WTC11 (cell line): ENCODE measurements around the gene TAC4. TPM values are rescaled to one million over a fixed set of nuclear protein-coding genes. Genes with fewer than 3 reads are reported as not detected.

ENCODE experiments used
- ATAC-seq: fragments of 200-7000 bp; cut with Tn5 transposase; 2 replicates; pipeline ENCODE4 v1.10.0; 2021; ENCODE audit warnings: mild to moderate bottlenecking, moderate library complexity
- CTCF ChIA-PET: fragments of 300-600 bp; sonication (Branson Sonifier 250); formaldehyde crosslinking; loops from one replicate; lab custom pipeline; 2021; ENCODE audit warnings: antibody characterized with exemption; lab: Charles Lee
- POLR2A ChIA-PET: fragments of 350-600 bp; sonication (Branson Sonifier 250); formaldehyde crosslinking; loops from one replicate; lab custom pipeline; 2021; ENCODE audit warnings: antibody characterized with exemption; lab: Charles Lee
- DNase-seq: peaks from one replicate; pipeline ENCODE4 v3.0.0; 2021; ENCODE audit warnings: low spot score
- H3K27ac Mint-ChIP-seq: 2 replicates; pipeline ENCODE4 v1.8.0; 2021; ENCODE audit warnings: mixed read lengths
- H3K27me3 Mint-ChIP-seq: 2 replicates; pipeline ENCODE4 v1.8.0; 2021; ENCODE audit warnings: low read depth, mild to moderate bottlenecking, moderate library complexity, mixed read lengths
- H3K36me3 Mint-ChIP-seq: 2 replicates; pipeline ENCODE4 v1.8.0; 2021; ENCODE audit warnings: mixed read lengths
- H3K4me1 Mint-ChIP-seq: 2 replicates; pipeline ENCODE4 v1.8.0; 2022; ENCODE audit warnings: mixed read lengths
- H3K4me3 Mint-ChIP-seq: 2 replicates; pipeline ENCODE4 v1.8.0; 2021; ENCODE audit warnings: mild to moderate bottlenecking, moderate library complexity, mixed read lengths
- H3K9me3 Mint-ChIP-seq: 2 replicates; pipeline ENCODE4 v1.8.0; 2021; ENCODE audit warnings: mixed read lengths
- AR ChIP-seq: fragments of 250-450 bp; sonication (Bioruptor Pico); IDR thresholded peaks from 2 replicates; pipeline ENCODE4 v1.9.0; 2021; ENCODE audit warnings: mild to moderate bottlenecking
- ATF6 ChIP-seq: sonication (generic); formaldehyde crosslinking; IDR thresholded peaks from 2 replicates; pipeline ENCODE4 v1.8.1; 2023; ENCODE audit warnings: mild to moderate bottlenecking, missing genetic modification reagents
- CREM ChIP-seq: sonication (generic); formaldehyde crosslinking; IDR thresholded peaks from 2 replicates; pipeline ENCODE4 v1.8.1; 2022; ENCODE audit warnings: mild to moderate bottlenecking, missing genetic modification reagents, moderate library complexity
- ELF4 ChIP-seq: sonication (generic); formaldehyde crosslinking; IDR thresholded peaks from 2 replicates; pipeline ENCODE4 v1.8.1; 2022; ENCODE audit warnings: low read depth, mild to moderate bottlenecking, moderate library complexity, missing genetic modification reagents
- EMX1 ChIP-seq: fragments of 250-450 bp; sonication (Bioruptor Pico); IDR thresholded peaks from 2 replicates; pipeline ENCODE4 v1.8.0; 2021; ENCODE audit warnings: mild to moderate bottlenecking
- FOXK1 ChIP-seq: sonication (generic); formaldehyde crosslinking; IDR thresholded peaks from 2 replicates; pipeline ENCODE4 v1.8.0; 2022; ENCODE audit warnings: mild to moderate bottlenecking, moderate library complexity, missing genetic modification reagents
- FOXP1 ChIP-seq: sonication (generic); formaldehyde crosslinking; IDR thresholded peaks from 2 replicates; pipeline ENCODE4 v1.8.0; 2022; ENCODE audit warnings: missing genetic modification reagents, mild to moderate bottlenecking, moderate library complexity, borderline replicate concordance
- GABPB1 ChIP-seq: sonication (generic); formaldehyde crosslinking; IDR thresholded peaks from 2 replicates; pipeline ENCODE4 v1.8.1; 2023; ENCODE audit warnings: mild to moderate bottlenecking, missing genetic modification reagents
- OVOL2 ChIP-seq: fragments of 250-450 bp; sonication (Bioruptor Pico); IDR thresholded peaks from 2 replicates; pipeline ENCODE4 v1.9.0; 2021; ENCODE audit warnings: mild to moderate bottlenecking, borderline replicate concordance
- RORB ChIP-seq: fragments of 250-450 bp; sonication (Bioruptor Pico); IDR thresholded peaks from 2 replicates; pipeline ENCODE4 v1.9.0; 2021; ENCODE audit warnings: mild to moderate bottlenecking
- SOX15 ChIP-seq: fragments of 250-450 bp; sonication (Bioruptor Pico); IDR thresholded peaks from 2 replicates; pipeline ENCODE4 v1.9.0; 2021; ENCODE audit warnings: mild to moderate bottlenecking
- TEAD1 ChIP-seq: sonication (generic); formaldehyde crosslinking; IDR thresholded peaks from 2 replicates; pipeline ENCODE4 v1.8.0; 2022; ENCODE audit warnings: mild to moderate bottlenecking, missing genetic modification reagents
- ZMAT4 ChIP-seq: fragments of 250-450 bp; sonication (Bioruptor Pico); IDR thresholded peaks from 2 replicates; pipeline ENCODE4 v1.9.0; 2021; ENCODE audit warnings: mild to moderate bottlenecking
- ZNF263 ChIP-seq: sonication (generic); formaldehyde crosslinking; IDR thresholded peaks from 2 replicates; pipeline ENCODE4 v1.8.1; 2022; ENCODE audit warnings: low read depth, mild to moderate bottlenecking, moderate library complexity, missing genetic modification reagents
- ZNF396 ChIP-seq: fragments of 250-450 bp; sonication (Bioruptor Pico); IDR thresholded peaks from 2 replicates; pipeline ENCODE4 v1.8.0; 2021; ENCODE audit warnings: mild to moderate bottlenecking, moderate library complexity, borderline replicate concordance
- ZNF423 ChIP-seq: fragments of 250-450 bp; sonication (Bioruptor Pico); IDR thresholded peaks from 2 replicates; pipeline ENCODE4 v2.1.2; 2022; ENCODE audit warnings: mild to moderate bottlenecking, moderate library complexity
- ZNF425 ChIP-seq: fragments of 250-450 bp; sonication (Bioruptor Pico); conservative IDR thresholded peaks from 2 replicates; pipeline ENCODE4 v1.9.0; 2021; ENCODE audit warnings: mild to moderate bottlenecking
- ZNF532 ChIP-seq: fragments of 250-450 bp; sonication (Bioruptor Pico); IDR thresholded peaks from 2 replicates; pipeline ENCODE4 v1.9.0; 2021; ENCODE audit warnings: mild to moderate bottlenecking, borderline replicate concordance
- total RNA-seq: library from RNA; stranded (reverse); gene quantifications from 3 replicates; pipeline ENCODE4 v1.2.3, GENCODE V29; 2021

Gene TAC4
- total RNA-seq, 1 experiment from 2014 or later: not detected

- CTCF ChIA-PET: interaction anchor here (0.6 to 5.6 kb wide), 19 partner anchors 9 to 303 kb away, joined by 3 to 269 read pairs (median 4); partner anchors contain the start of genes DLX3 and ITGA3
- DNase-seq: peak; percentile 49
- TF ChIP-seq GABPB1 (CRISPR knock-in tag) (no peak), ZNF423 (CRISPR knock-in tag) (no peak), RORB (CRISPR knock-in tag) (no peak), FOXP1 (no peak)
- TF ChIP-seq, all 79 proteins: peak for 0
- H3K9me3 Mint-ChIP-seq: no peaks in the 10 kb centered on the region
- H3K4me1 Mint-ChIP-seq: peaks cover 32% of the 10 kb centered on the region
- peak overlapping the region; percentile 14; the same call in 1 of the 2 replicates for H3K27ac Mint-ChIP-seq
- POLR2A ChIA-PET: interaction anchor here (1.0 to 1.9 kb wide), 2 partner anchors 15 to 137 kb away, joined by 3 to 4 read pairs; no protein-coding TSS in a partner anchor
- H3K27me3 Mint-ChIP-seq: peaks cover 3% of the 10 kb centered on the region
- peak; percentile 73 for ATAC-seq
- H3K4me3 Mint-ChIP-seq: no peak overlapping the region
- no peaks in the 10 kb centered on the region for H3K36me3 Mint-ChIP-seq
These were observed 12.4 kb upstream of the TAC4 start for GRCh38 chr17:49859991-49860953.

- no peaks in the 10 kb centered on the region for H3K36me3 Mint-ChIP-seq
- H3K4me3 Mint-ChIP-seq: no peak overlapping the region
- DNase-seq: no peak
- TF ChIP-seq AR (CRISPR knock-in tag): no peak
- TF ChIP-seq TEAD1 (CRISPR knock-in tag): no peak
- no peak overlapping the region for H3K27ac Mint-ChIP-seq
- H3K27me3 Mint-ChIP-seq: peaks cover 16% of the 10 kb centered on the region
- ChIA-PET CTCF (interaction anchor here (1.2 kb wide), 1 partner anchor 140 kb away, joined by 4 read pairs; no protein-coding TSS in a partner anchor), POLR2A (no interaction called here)
- ATAC-seq: no peak
- no peaks in the 10 kb centered on the region for H3K9me3 Mint-ChIP-seq
- peaks cover 21% of the 10 kb centered on the region for H3K4me1 Mint-ChIP-seq
These were observed 10.9 kb upstream of the TAC4 start for GRCh38 chr17:49858796-49859195.

GRCh38 chr17:49854126-49854525 lies 6.3 kb upstream of the TAC4 start:
- Mint-ChIP-seq H3K27me3 (peaks cover 56% of the 10 kb centered on the region), H3K4me1 (peaks cover 14% of the 10 kb centered on the region), H3K9me3 (no peaks in the 10 kb centered on the region), H3K36me3 (no peaks in the 10 kb centered on the region), H3K4me3 (no peak overlapping the region), H3K27ac (no peak overlapping the region)
- ChIA-PET CTCF (interaction anchor here (6.4 kb wide), 1 partner anchor 143 kb away, joined by 58 read pairs; the partner anchor contains the start of gene DLX3), POLR2A (no interaction called here)
- ATAC-seq (no peak), DNase-seq (no peak)
- no peak for TF ChIP-seq ELF4 (CRISPR knock-in tag)
- no peak for TF ChIP-seq ZNF396 (CRISPR knock-in tag)
- TF ChIP-seq EMX1 (CRISPR knock-in tag): no peak
- TF ChIP-seq OVOL2: no peak
- TF ChIP-seq ZNF532 (CRISPR knock-in tag): no peak
- TF ChIP-seq ZNF263: no peak
- no peak for TF ChIP-seq ZMAT4 (CRISPR knock-in tag)
- TF ChIP-seq CREM (CRISPR knock-in tag): no peak
- TF ChIP-seq TEAD1 (CRISPR knock-in tag): no peak
- TF ChIP-seq ZNF425: no peak
- TF ChIP-seq ATF6 (CRISPR knock-in tag): no peak
- no peak for TF ChIP-seq ZNF423 (CRISPR knock-in tag)
- TF ChIP-seq SOX15 (CRISPR knock-in tag): no peak
- TF ChIP-seq FOXK1 (CRISPR knock-in tag): no peak
